GM23338 (cell line): ENCODE measurements around the gene PPFIA1. TPM values are rescaled to one million over a fixed set of nuclear protein-coding genes. Genes with fewer than 3 reads are reported as not detected.

Experiments used
- ATAC-seq: fragments of 200-7000 bp; cut with Tn5 transposase; 3 replicates; pipeline ENCODE4 v1.9.1; 2020
- DNase-seq: peaks from one replicate; pipeline ENCODE4 v3.0.0-alpha.2; 2015; ENCODE audit warnings: low spot score
- H2AFZ ChIP-seq: fragments of 200-600 bp; sonication (generic); 2 replicates; pipeline ENCODE4 v1.8.0; 2016; ENCODE audit warnings: antibody characterized with exemption, mild to moderate bottlenecking, moderate library complexity
- H3F3A ChIP-seq: fragments of 200-600 bp; sonication (generic); replicated peaks from 2 replicates; pipeline ENCODE4 v1.8.0; 2017; ENCODE audit warnings: antibody characterized with exemption, mixed run types, low read depth
- H3K27ac ChIP-seq: fragments of 200-600 bp; sonication (generic); 2 replicates; pipeline ENCODE4 v1.6.1; 2016; ENCODE audit warnings: low read depth
- H3K27me3 ChIP-seq: fragments of 200-600 bp; sonication (generic); 2 replicates; pipeline ENCODE4 v1.8.0; 2016; ENCODE audit warnings: mild to moderate bottlenecking, mixed run types, moderate library complexity; ENCODE audit not compliant: insufficient read depth
- H3K36me3 ChIP-seq: fragments of 200-600 bp; sonication (generic); 2 replicates; pipeline ENCODE4 v1.8.0; 2016; ENCODE audit warnings: mild to moderate bottlenecking; ENCODE audit not compliant: insufficient read depth
- H3K4me1 ChIP-seq: fragments of 200-600 bp; sonication (generic); 2 replicates; pipeline ENCODE4 v1.8.0; 2016; ENCODE audit warnings: mild to moderate bottlenecking, moderate library complexity; ENCODE audit not compliant: insufficient read depth
- H3K4me2 ChIP-seq: fragments of 200-600 bp; sonication (generic); 2 replicates; pipeline ENCODE4 v1.7.1; 2017; ENCODE audit warnings: mixed run types
- H3K4me3 ChIP-seq: fragments of 200-600 bp; sonication (generic); 2 replicates; pipeline ENCODE4 v1.6.1; 2016; ENCODE audit warnings: mixed run types
- H3K79me2 ChIP-seq: fragments of 200-600 bp; sonication (generic); replicated peaks from 2 replicates; pipeline ENCODE4 v1.8.0; 2017; ENCODE audit warnings: mild to moderate bottlenecking; ENCODE audit not compliant: insufficient read depth
- H3K9me2 ChIP-seq: fragments of 200-600 bp; sonication (generic); 2 replicates; pipeline ENCODE4 v1.8.0; 2017; ENCODE audit not compliant: insufficient read depth
- H4K20me1 ChIP-seq: fragments of 200-600 bp; sonication (generic); replicated peaks from 2 replicates; pipeline ENCODE4 v1.8.0; 2017; ENCODE audit warnings: mild to moderate bottlenecking; ENCODE audit not compliant: insufficient read depth
- H3K27ac Mint-ChIP-seq: 2 replicates; pipeline ENCODE4 v1.8.0; 2020; ENCODE audit warnings: inconsistent platforms, mild to moderate bottlenecking, moderate library complexity, mixed read lengths
- H3K27me3 Mint-ChIP-seq: 3 replicates; pipeline ENCODE4 v1.8.0; 2022; ENCODE audit warnings: low read depth, mild to moderate bottlenecking, moderate library complexity, mixed read lengths, inconsistent platforms; ENCODE audit not compliant: insufficient read depth, poor library complexity
- H3K36me3 Mint-ChIP-seq: 3 replicates; pipeline ENCODE4 v1.8.0; 2021; ENCODE audit warnings: low read depth, mild to moderate bottlenecking, inconsistent platforms, moderate library complexity, mixed read lengths
- H3K4me1 Mint-ChIP-seq: 3 replicates; pipeline ENCODE4 v1.8.0; 2020; ENCODE audit warnings: mild to moderate bottlenecking, inconsistent platforms, mixed read lengths
- H3K4me3 Mint-ChIP-seq: 3 replicates; pipeline ENCODE4 v1.8.0; 2021; ENCODE audit warnings: moderate library complexity, mild to moderate bottlenecking, inconsistent platforms, mixed read lengths
- H3K9me3 Mint-ChIP-seq: 3 replicates; pipeline ENCODE4 v1.8.0; 2020; ENCODE audit warnings: moderate library complexity, mild to moderate bottlenecking, inconsistent platforms, mixed read lengths
- CREB1 ChIP-seq: fragments of 250-450 bp; sonication (Bioruptor Pico); IDR thresholded peaks from 2 replicates; pipeline ENCODE4 v1.5.0; 2020; ENCODE audit warnings: low read depth, mild to moderate bottlenecking, moderate library complexity
- CTCF ChIP-seq, 2 experiments: fragments of 200-600 bp in 1 of 2; sonication (generic) in 1 of 2; conservative IDR thresholded peaks; 2 replicates each; pipeline versions ENCODE4 v1.5.1 to v1.6.1; 2016 to 2017; ENCODE audit warnings: antibody characterized with exemption in 2 of 2, low read depth in 2 of 2, mild to moderate bottlenecking in 2 of 2, moderate library complexity in 1 of 2
- ETS1 ChIP-seq: IDR thresholded peaks from 2 replicates; pipeline ENCODE4 v1.6.1; 2016; ENCODE audit warnings: antibody characterized with exemption
- EZH2 ChIP-seq: fragments of 200-600 bp; sonication (generic); IDR thresholded peaks from one replicate; pipeline ENCODE4 v1.8.0; 2017; ENCODE audit warnings: antibody characterized with exemption, mild to moderate bottlenecking, low read depth; ENCODE audit not compliant: unreplicated experiment
- EZH2phosphoT487 ChIP-seq: fragments of 200-600 bp; sonication (generic); IDR thresholded peaks from one replicate; pipeline ENCODE4 v1.8.1; 2018; ENCODE audit warnings: antibody characterized with exemption; ENCODE audit not compliant: unreplicated experiment
- JUNB ChIP-seq: IDR thresholded peaks from one replicate; pipeline ENCODE4 v1.6.1; 2016; ENCODE audit warnings: antibody characterized with exemption; ENCODE audit not compliant: unreplicated experiment
- NANOG ChIP-seq: IDR thresholded peaks from 2 replicates; pipeline ENCODE4 v1.6.1; 2016; ENCODE audit warnings: antibody characterized with exemption, borderline replicate concordance
- POLR2AphosphoS5 ChIP-seq: IDR thresholded peaks from 2 replicates; pipeline ENCODE4 v1.6.1; 2016; ENCODE audit warnings: antibody characterized with exemption, low read depth
- REST ChIP-seq: IDR thresholded peaks from one replicate; pipeline ENCODE4 v1.6.1; 2018; ENCODE audit warnings: antibody characterized with exemption; ENCODE audit not compliant: unreplicated experiment
- STAT1 ChIP-seq: IDR thresholded peaks from one replicate; pipeline ENCODE4 v1.6.1; 2016; ENCODE audit warnings: antibody characterized with exemption; ENCODE audit not compliant: unreplicated experiment
- ZNF114 ChIP-seq: fragments of 250-450 bp; sonication (Bioruptor Pico); IDR thresholded peaks from 2 replicates; pipeline ENCODE4 v1.5.0; 2020; ENCODE audit warnings: mild to moderate bottlenecking, moderate library complexity
- ZNF331 ChIP-seq: fragments of 250-450 bp; sonication (Bioruptor Pico); IDR thresholded peaks from 2 replicates; pipeline ENCODE4 v1.5.0; 2020; ENCODE audit warnings: low read depth, mild to moderate bottlenecking, moderate library complexity
- ZNF462 ChIP-seq: fragments of 250-450 bp; sonication (Bioruptor Pico); IDR thresholded peaks from 2 replicates; pipeline ENCODE4 v1.5.0; 2020; ENCODE audit warnings: mild to moderate bottlenecking, moderate library complexity
- polyA plus RNA-seq: library from polyadenylated mRNA; unstranded; fragments of >200 nt; fragmentation: Nextera tagmentation; extraction: Ambion mirVana; gene quantifications from 2 replicates; pipeline ENCODE4 v1.2.1, GENCODE V29; 2016
- total RNA-seq: library from RNA; depleted of rRNA; stranded (reverse); fragments of >200 nt; shearing (Covaris generic); gene quantifications from 2 replicates; pipeline ENCODE4 v1.2.3, GENCODE V29; 2014

PPFIA1 gene
- total and polyA plus RNA-seq, 2 experiments from 2014 or later, result 41.7 to 62.0 TPM

- Mint-ChIP-seq H3K27me3 (peaks cover 23% of the 10 kb centered on the region), H3K9me3 (no peaks in the 10 kb centered on the region), H3K36me3 (no peaks in the 10 kb centered on the region), H3K4me3 (no peak overlapping the region), H3K27ac (no peak overlapping the region; the same call in 1 of the 2 replicates), H3K4me1 (peaks cover 6% of the 10 kb centered on the region)
- no peak overlapping the region for H2AFZ ChIP-seq
- no peaks in the 10 kb centered on the region for H3F3A ChIP-seq
- no peak for ATAC-seq
- H3K4me3 ChIP-seq, result no peak overlapping the region
- H3K4me1 ChIP-seq, result no peaks in the 10 kb centered on the region
- no peaks in the 10 kb centered on the region for H3K27me3 ChIP-seq
- H3K79me2 ChIP-seq, result no peaks in the 10 kb centered on the region
- no peak for DNase-seq
- H3K4me2 ChIP-seq, result no peak overlapping the region
- H3K27ac ChIP-seq, result no peak overlapping the region
- TF ChIP-seq ZNF462, result no peak
- no peak for TF ChIP-seq EZH2phosphoT487
- TF ChIP-seq ZNF331 (CRISPR knock-in tag), result no peak
- TF ChIP-seq STAT1, result no peak
- TF ChIP-seq POLR2AphosphoS5, result no peak
- TF ChIP-seq NANOG, result no peak
- no peak for TF ChIP-seq EZH2
- TF ChIP-seq JUNB, result no peak
- TF ChIP-seq CTCF (conservative IDR thresholded peaks at IDR 0.05; ENCODE audit: low read depth in 2 of 2), result no peak
- TF ChIP-seq ZNF114 (CRISPR knock-in tag), result no peak
- TF ChIP-seq CREB1 (CRISPR knock-in tag), result no peak
- TF ChIP-seq ETS1, result no peak
- TF ChIP-seq REST, result no peak
- H4K20me1 ChIP-seq, result no peaks in the 10 kb centered on the region
- H3K36me3 ChIP-seq, result no peaks in the 10 kb centered on the region
- H3K9me2 ChIP-seq, result no peaks in the 10 kb centered on the region
These were observed 23.3 kb upstream of the PPFIA1 start for GRCh38 chr11:70247042-70247709.
